Activated T-cell treated with anti-CD3 and anti-CD28 coated beads, Interleukin-2, amount 50 U/mL, for 24 hours (primary cell): Measurements from ENCODE around the gene SYVN1.
"Not testable (repeated sequence)": the region's sequence is repeated elsewhere in the genome, so short reads cannot be mapped to it uniquely, and the experiment has no call there.

Source experiments
- DNase-seq: peaks from one replicate; pipeline ENCODE4 v3.0.0-alpha.2; 2020
- H3K27ac Mint-ChIP-seq: 2 replicates; pipeline ENCODE4 v1.8.0; 2020; ENCODE audit warnings: mild to moderate bottlenecking, mixed read lengths
- H3K27me3 Mint-ChIP-seq: 2 replicates; pipeline ENCODE4 v1.8.0; 2020; ENCODE audit warnings: mixed read lengths
- H3K36me3 Mint-ChIP-seq: 2 replicates; pipeline ENCODE4 v1.8.0; 2020; ENCODE audit warnings: low read depth, mixed read lengths
- H3K4me1 Mint-ChIP-seq: 2 replicates; pipeline ENCODE4 v1.8.0; 2020; ENCODE audit warnings: low read depth, mixed read lengths
- H3K4me3 Mint-ChIP-seq: 2 replicates; pipeline ENCODE4 v1.8.0; 2020; ENCODE audit warnings: mild to moderate bottlenecking, moderate library complexity, mixed read lengths
- H3K9me3 Mint-ChIP-seq: 2 replicates; pipeline ENCODE4 v1.8.0; 2020; ENCODE audit warnings: mixed read lengths

Gene SYVN1

GRCh38 chr11:65134240-65134951 is at the start of gene SYVN1:
Gene SYVN1, minus strand, starts transcription at chr11:65134519. Its CDS starts 918 bp downstream, at chr11:65133601.
- H3K9me3 Mint-ChIP-seq, result no peaks in the 10 kb centered on the region
- H3K4me3 Mint-ChIP-seq, result peak within 1 kb of the TSS; percentile 97
- H3K36me3 Mint-ChIP-seq, result peaks cover 60% of the 10 kb centered on the region
- peak; percentile 97 for DNase-seq
- H3K27me3 Mint-ChIP-seq, result no peaks in the 10 kb centered on the region
- peak within 1 kb of the TSS; percentile 99 for H3K27ac Mint-ChIP-seq
- peaks cover 33% of the 10 kb centered on the region for H3K4me1 Mint-ChIP-seq

- Mint-ChIP-seq H3K4me3 (peak overlapping the region; percentile 86), H3K27ac (peak overlapping the region; percentile 57), H3K9me3 (no peaks in the 10 kb centered on the region), H3K4me1 (peaks cover 18% of the 10 kb centered on the region), H3K36me3 (peaks cover 30% of the 10 kb centered on the region), H3K27me3 (no peaks in the 10 kb centered on the region)
- DNase-seq, result no peak
Observed at GRCh38 chr11:65183201-65183891, 49.0 kb upstream of the SYVN1 start.

GRCh38 chr11:65182258-65183170 is 48.2 kb upstream of the SYVN1 start:
- peaks cover 18% of the 10 kb centered on the region for H3K4me1 Mint-ChIP-seq
- no peaks in the 10 kb centered on the region for H3K9me3 Mint-ChIP-seq
- H3K27ac Mint-ChIP-seq, result peak overlapping the region; percentile 86
- DNase-seq, result no peak
- H3K27me3 Mint-ChIP-seq, result no peaks in the 10 kb centered on the region
- peaks cover 25% of the 10 kb centered on the region for H3K36me3 Mint-ChIP-seq
- peak overlapping the region; percentile 86 for H3K4me3 Mint-ChIP-seq

- peak; percentile 84 for DNase-seq
- Mint-ChIP-seq H3K4me1 (peaks cover 18% of the 10 kb centered on the region), H3K36me3 (peaks cover 17% of the 10 kb centered on the region), H3K27ac (peak within 1 kb of the TSS; percentile 86), H3K27me3 (no peaks in the 10 kb centered on the region), H3K9me3 (no peaks in the 10 kb centered on the region), H3K4me3 (peak within 1 kb of the TSS; percentile 86)
Observed at GRCh38 chr11:65181569-65182257, 47.4 kb upstream of the SYVN1 start, which contains the start of gene CAPN1. Gene CAPN1, plus strand, starts transcription at chr11:65181928. Its CDS starts 774 bp downstream, at chr11:65182702.

GRCh38 chr11:65180877-65181568 is 46.7 kb upstream of the SYVN1 start:
- Mint-ChIP-seq H3K27me3 (no peaks in the 10 kb centered on the region), H3K4me3 (peak overlapping the region; percentile 86)

GRCh38 chr11:65174571-65175010 is 40.3 kb upstream of the SYVN1 start:
- H3K27ac Mint-ChIP-seq, DNase-seq, H3K4me3 Mint-ChIP-seq, H3K4me1 Mint-ChIP-seq, H3K36me3 Mint-ChIP-seq, H3K27me3 Mint-ChIP-seq, H3K9me3 Mint-ChIP-seq: not testable (repeated sequence)

More at GRCh38 chr11:65180877-65181568, 46.7 kb upstream of the SYVN1 start:
- H3K27ac Mint-ChIP-seq, result peak overlapping the region; percentile 81
- H3K9me3 Mint-ChIP-seq, result no peaks in the 10 kb centered on the region
- DNase-seq, result peak; percentile 80
- H3K4me1 Mint-ChIP-seq, result peaks cover 18% of the 10 kb centered on the region
- peaks cover 11% of the 10 kb centered on the region for H3K36me3 Mint-ChIP-seq

GRCh38 chr11:65172600-65172999 is 38.3 kb upstream of the SYVN1 start:
- no peak overlapping the region for H3K4me3 Mint-ChIP-seq

GRCh38 chr11:65170058-65170534 is 35.8 kb upstream of the SYVN1 start, which contains the start of gene SPDYC:
Gene SPDYC, plus strand, starts transcription at chr11:65170233. Its CDS starts 1,125 bp downstream, at chr11:65171358.
- no peaks in the 10 kb centered on the region for H3K36me3 Mint-ChIP-seq
- no peak for DNase-seq
- no peaks in the 10 kb centered on the region for H3K27me3 Mint-ChIP-seq
- H3K4me1 Mint-ChIP-seq, result peaks cover 5% of the 10 kb centered on the region
- no peak within 1 kb of the TSS for H3K4me3 Mint-ChIP-seq
- no peaks in the 10 kb centered on the region for H3K9me3 Mint-ChIP-seq
- peak within 1 kb of the TSS; percentile 16 for H3K27ac Mint-ChIP-seq

More at GRCh38 chr11:65172600-65172999, 38.3 kb upstream of the SYVN1 start:
- Mint-ChIP-seq H3K36me3 (no peaks in the 10 kb centered on the region), H3K27ac (no peak overlapping the region), H3K27me3 (no peaks in the 10 kb centered on the region), H3K4me1 (peaks cover 5% of the 10 kb centered on the region), H3K9me3 (no peaks in the 10 kb centered on the region)
- DNase-seq, result no peak

GRCh38 chr11:65169164-65169641 is 34.9 kb upstream of the SYVN1 start:
- H3K4me1 Mint-ChIP-seq, result peaks cover 5% of the 10 kb centered on the region
- H3K9me3 Mint-ChIP-seq, result no peaks in the 10 kb centered on the region
- H3K4me3 Mint-ChIP-seq, result no peak overlapping the region
- H3K27ac Mint-ChIP-seq, result peak overlapping the region; percentile 16
- H3K36me3 Mint-ChIP-seq, result no peaks in the 10 kb centered on the region
- DNase-seq, result no peak
- no peaks in the 10 kb centered on the region for H3K27me3 Mint-ChIP-seq

- no peaks in the 10 kb centered on the region for H3K36me3 Mint-ChIP-seq
- no peaks in the 10 kb centered on the region for H3K27me3 Mint-ChIP-seq
- no peak overlapping the region for H3K4me3 Mint-ChIP-seq
- no peak overlapping the region for H3K27ac Mint-ChIP-seq
- DNase-seq, result no peak
- peaks cover 5% of the 10 kb centered on the region for H3K4me1 Mint-ChIP-seq
- no peaks in the 10 kb centered on the region for H3K9me3 Mint-ChIP-seq
Observed at GRCh38 chr11:65167656-65168055, 33.3 kb upstream of the SYVN1 start.

- no peaks in the 10 kb centered on the region for H3K9me3 Mint-ChIP-seq
- H3K27ac Mint-ChIP-seq, result no peak overlapping the region
- no peak overlapping the region for H3K4me3 Mint-ChIP-seq
- H3K27me3 Mint-ChIP-seq, result no peaks in the 10 kb centered on the region
- peaks cover 5% of the 10 kb centered on the region for H3K4me1 Mint-ChIP-seq
- DNase-seq, result no peak
- H3K36me3 Mint-ChIP-seq, result no peaks in the 10 kb centered on the region
Observed at GRCh38 chr11:65166893-65167292, 32.6 kb upstream of the SYVN1 start.

GRCh38 chr11:65165410-65166317 is 31.3 kb upstream of the SYVN1 start:
- DNase-seq, result no peak
- peaks cover 5% of the 10 kb centered on the region for H3K4me1 Mint-ChIP-seq
- no peaks in the 10 kb centered on the region for H3K27me3 Mint-ChIP-seq
- H3K9me3 Mint-ChIP-seq, result no peaks in the 10 kb centered on the region
- no peak overlapping the region for H3K27ac Mint-ChIP-seq
- no peaks in the 10 kb centered on the region for H3K36me3 Mint-ChIP-seq
- H3K4me3 Mint-ChIP-seq, result no peak overlapping the region
